Central memory CD8-positive, alpha-beta T cell (primary cell): ENCODE results near the gene IGSF3.

Experiments used
- ATAC-seq: fragments of 150-1000 bp; cut with Tn5 transposase; replicated peaks from 2 replicates; pipeline ENCODE4 v1.10.0; 2022; ENCODE audit warnings: mild to moderate bottlenecking, moderate FRiP score, moderate number of reproducible peaks; ENCODE audit not compliant: poor library complexity, severe bottlenecking; ENCODE audit errors: extremely low read depth
- DNase-seq, 2 donors: peaks; one replicate each; pipeline ENCODE4 v3.0.0; 2021; ENCODE audit warnings: low spot score in 2 of 2
- H3K27ac Mint-ChIP-seq: one replicate; pipeline ENCODE4 v1.8.0; 2022; ENCODE audit warnings: low read depth, mild to moderate bottlenecking, moderate library complexity, mixed read lengths
- H3K27me3 Mint-ChIP-seq: one replicate; pipeline ENCODE4 v1.8.0; 2022; ENCODE audit warnings: mixed read lengths
- H3K36me3 Mint-ChIP-seq: one replicate; pipeline ENCODE4 v1.8.0; 2022; ENCODE audit warnings: mild to moderate bottlenecking, moderate library complexity, mixed read lengths; ENCODE audit not compliant: insufficient read depth
- H3K4me1 Mint-ChIP-seq: one replicate; pipeline ENCODE4 v1.8.0; 2022; ENCODE audit warnings: mixed read lengths
- H3K4me3 Mint-ChIP-seq: one replicate; pipeline ENCODE4 v1.8.0; 2022; ENCODE audit warnings: mild to moderate bottlenecking, moderate library complexity, mixed read lengths
- H3K9me3 Mint-ChIP-seq: one replicate; pipeline ENCODE4 v1.8.0; 2022; ENCODE audit warnings: mixed read lengths

IGSF3 gene

GRCh38 chr1:116681343-116681899 lies 13.9 kb upstream of the IGSF3 start:
- Mint-ChIP-seq H3K36me3 (no peaks in the 10 kb centered on the region), H3K4me1 (no peaks in the 10 kb centered on the region), H3K4me3 (no peak overlapping the region), H3K9me3 (no peaks in the 10 kb centered on the region), H3K27me3 (peaks cover 28% of the 10 kb centered on the region), H3K27ac (no peak overlapping the region)
- no peak for ATAC-seq
- DNase-seq: no peak

- Mint-ChIP-seq H3K4me1 (no peaks in the 10 kb centered on the region), H3K27me3 (peaks cover 33% of the 10 kb centered on the region), H3K4me3 (no peak overlapping the region), H3K36me3 (no peaks in the 10 kb centered on the region), H3K27ac (no peak overlapping the region), H3K9me3 (no peaks in the 10 kb centered on the region)
- ATAC-seq (no peak), DNase-seq (no peak)
Measured at GRCh38 chr1:116680752-116681151, 13.2 kb upstream of the IGSF3 start.

GRCh38 chr1:116679828-116680628 lies 12.5 kb upstream of the IGSF3 start:
- Mint-ChIP-seq H3K9me3 (no peaks in the 10 kb centered on the region), H3K4me1 (no peaks in the 10 kb centered on the region), H3K27ac (no peak overlapping the region), H3K36me3 (no peaks in the 10 kb centered on the region), H3K4me3 (no peak overlapping the region), H3K27me3 (peaks cover 39% of the 10 kb centered on the region)
- DNase-seq (no peak), ATAC-seq (no peak)

GRCh38 chr1:116679091-116679827 lies 11.7 kb upstream of the IGSF3 start:
- Mint-ChIP-seq H3K36me3 (no peaks in the 10 kb centered on the region), H3K27me3 (peaks cover 47% of the 10 kb centered on the region)
- ATAC-seq: no peak

GRCh38 chr1:116678732-116679090 lies 11.2 kb upstream of the IGSF3 start:
- Mint-ChIP-seq H3K27me3 (peaks cover 52% of the 10 kb centered on the region), H3K9me3 (no peaks in the 10 kb centered on the region), H3K4me1 (no peaks in the 10 kb centered on the region), H3K4me3 (no peak overlapping the region), H3K36me3 (no peaks in the 10 kb centered on the region), H3K27ac (no peak overlapping the region)
- ATAC-seq (no peak), DNase-seq (no peak)

More at GRCh38 chr1:116679091-116679827, 11.7 kb upstream of the IGSF3 start:
- no peaks in the 10 kb centered on the region for H3K4me1 Mint-ChIP-seq
- no peak for DNase-seq
- no peak overlapping the region for H3K27ac Mint-ChIP-seq
- H3K4me3 Mint-ChIP-seq: no peak overlapping the region
- no peaks in the 10 kb centered on the region for H3K9me3 Mint-ChIP-seq

- Mint-ChIP-seq H3K4me3 (no peak overlapping the region), H3K27me3 (peaks cover 56% of the 10 kb centered on the region), H3K9me3 (no peaks in the 10 kb centered on the region), H3K4me1 (no peaks in the 10 kb centered on the region), H3K27ac (no peak overlapping the region), H3K36me3 (no peaks in the 10 kb centered on the region)
- ATAC-seq (no peak), DNase-seq (no peak)
Measured at GRCh38 chr1:116677474-116678062, 10.0 kb upstream of the IGSF3 start.

- no peaks in the 10 kb centered on the region for H3K4me1 Mint-ChIP-seq
- H3K9me3 Mint-ChIP-seq: no peaks in the 10 kb centered on the region
- no peak overlapping the region for H3K4me3 Mint-ChIP-seq
- H3K27ac Mint-ChIP-seq: no peak overlapping the region
- H3K27me3 Mint-ChIP-seq: peaks cover 56% of the 10 kb centered on the region
- H3K36me3 Mint-ChIP-seq: no peaks in the 10 kb centered on the region
- ATAC-seq: no peak
- no peak for DNase-seq
Measured at GRCh38 chr1:116676291-116676690, 8.8 kb upstream of the IGSF3 start.

GRCh38 chr1:116674751-116675150 lies 7.2 kb upstream of the IGSF3 start:
- H3K36me3 Mint-ChIP-seq: no peaks in the 10 kb centered on the region
- ATAC-seq (no peak), DNase-seq (no peak)
- H3K4me3 Mint-ChIP-seq: no peak overlapping the region
- peaks cover 56% of the 10 kb centered on the region for H3K27me3 Mint-ChIP-seq
- H3K27ac Mint-ChIP-seq: no peak overlapping the region
- H3K9me3 Mint-ChIP-seq: no peaks in the 10 kb centered on the region
- H3K4me1 Mint-ChIP-seq: no peaks in the 10 kb centered on the region

- H3K4me1 Mint-ChIP-seq: no peaks in the 10 kb centered on the region
- no peaks in the 10 kb centered on the region for H3K36me3 Mint-ChIP-seq
- H3K27ac Mint-ChIP-seq: no peak overlapping the region
- H3K4me3 Mint-ChIP-seq: no peak overlapping the region
- no peak for ATAC-seq
- no peak for DNase-seq
- H3K27me3 Mint-ChIP-seq: peaks cover 61% of the 10 kb centered on the region
- no peaks in the 10 kb centered on the region for H3K9me3 Mint-ChIP-seq
Measured at GRCh38 chr1:116674011-116674531, 6.5 kb upstream of the IGSF3 start.

- no peaks in the 10 kb centered on the region for H3K4me1 Mint-ChIP-seq
- DNase-seq: no peak
- ATAC-seq: no peak
- H3K27me3 Mint-ChIP-seq: peaks cover 51% of the 10 kb centered on the region
- no peaks in the 10 kb centered on the region for H3K9me3 Mint-ChIP-seq
- no peak overlapping the region for H3K4me3 Mint-ChIP-seq
- H3K36me3 Mint-ChIP-seq: peaks cover 1% of the 10 kb centered on the region
- no peak overlapping the region for H3K27ac Mint-ChIP-seq
Measured at GRCh38 chr1:116671912-116672311, 4.4 kb upstream of the IGSF3 start.

GRCh38 chr1:116671072-116671760 lies 3.7 kb upstream of the IGSF3 start:
- peaks cover 1% of the 10 kb centered on the region for H3K36me3 Mint-ChIP-seq

GRCh38 chr1:116668277-116668676 lies 744 bp upstream of the IGSF3 start:
- H3K27ac Mint-ChIP-seq: no peak overlapping the region
- peaks cover 53% of the 10 kb centered on the region for H3K27me3 Mint-ChIP-seq

More at GRCh38 chr1:116671072-116671760, 3.7 kb upstream of the IGSF3 start:
- H3K27me3 Mint-ChIP-seq: peaks cover 50% of the 10 kb centered on the region
- no peaks in the 10 kb centered on the region for H3K4me1 Mint-ChIP-seq
- ATAC-seq: no peak
- no peak for DNase-seq
- H3K9me3 Mint-ChIP-seq: no peaks in the 10 kb centered on the region
- no peak overlapping the region for H3K27ac Mint-ChIP-seq
- no peak overlapping the region for H3K4me3 Mint-ChIP-seq

More at GRCh38 chr1:116668277-116668676, 744 bp upstream of the IGSF3 start:
- ATAC-seq (no peak), DNase-seq (no peak)
- peaks cover 1% of the 10 kb centered on the region for H3K36me3 Mint-ChIP-seq
- H3K4me1 Mint-ChIP-seq: no peaks in the 10 kb centered on the region
- H3K4me3 Mint-ChIP-seq: peak overlapping the region; percentile 72
- no peaks in the 10 kb centered on the region for H3K9me3 Mint-ChIP-seq
